DOHH2 (cell line): ENCODE measurements around the gene UXS1.

Experiments
- CTCF ChIP-seq: fragments of 200-600 bp; sonication (generic); IDR thresholded peaks from one replicate; pipeline ENCODE4 v1.5.1; 2014; ENCODE audit warnings: antibody characterized with exemption, mild to moderate bottlenecking, low read depth, low read length; ENCODE audit not compliant: poor library complexity, severe bottlenecking
- EZH2phosphoT487 ChIP-seq: fragments of 200-600 bp; sonication (generic); IDR thresholded peaks from 2 replicates; pipeline ENCODE4 v1.6.1; 2017; ENCODE audit warnings: borderline replicate concordance, mild to moderate bottlenecking, antibody characterized with exemption, low read length, moderate library complexity, mixed read lengths

GRCh38 chr2:106106622-106107508 is 87.2 kb downstream of the UXS1 start:
- TF ChIP-seq CTCF: no peak
- no peak for TF ChIP-seq EZH2phosphoT487
